Measurements from ENCODE around the gene TTLL13. TPM values are rescaled to one million over a fixed set of nuclear protein-coding genes. Genes with fewer than 3 reads are reported as not detected.

Gene TTLL13
- total RNA-seq, 2 donors from 2014 or later, result not detected

DNA sequence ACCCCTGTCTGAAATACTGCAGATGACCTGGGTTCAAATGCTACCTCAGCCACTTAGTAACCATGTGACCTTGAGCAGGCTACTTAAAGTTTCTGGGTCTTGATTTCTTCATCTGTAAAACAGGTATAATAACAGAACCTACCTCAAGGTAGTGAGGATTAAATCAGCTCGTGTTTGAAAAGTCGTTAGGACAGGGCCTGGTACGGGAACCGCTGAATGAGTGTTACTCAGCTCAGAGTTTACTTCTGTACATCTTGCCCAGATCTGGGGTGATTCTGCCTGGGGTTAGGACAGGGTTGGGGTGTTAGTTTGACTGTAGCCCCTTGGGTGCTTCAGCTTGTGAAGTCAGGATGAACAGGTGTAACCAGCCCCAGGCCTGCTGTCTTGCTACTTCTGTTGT lies 46.4 kb upstream of the TTLL13 start:
- H3K9me3 ChIP-seq, result no peaks in the 10 kb centered on the region
- H3K4me1 ChIP-seq (ENCODE audit: control insufficient read depth in 1 of 2, low read depth in 2 of 2), result peaks cover 8 to 35% of the 10 kb centered on the region in 2 donors
- H3K27ac ChIP-seq, result no peak overlapping the region
- no peak overlapping the region for H3K4me3 ChIP-seq
- no peaks in the 10 kb centered on the region for H3K36me3 ChIP-seq
- no peaks in the 10 kb centered on the region for H3K27me3 ChIP-seq (replicated peaks; ENCODE audit: insufficient read depth)
- DNase-seq (ENCODE audit: low spot score) (no peak), ATAC-seq (ENCODE audit: insufficient number of reproducible peaks, low FRiP score, low read depth) (no peak)
- TF ChIP-seq, protein P1, sequence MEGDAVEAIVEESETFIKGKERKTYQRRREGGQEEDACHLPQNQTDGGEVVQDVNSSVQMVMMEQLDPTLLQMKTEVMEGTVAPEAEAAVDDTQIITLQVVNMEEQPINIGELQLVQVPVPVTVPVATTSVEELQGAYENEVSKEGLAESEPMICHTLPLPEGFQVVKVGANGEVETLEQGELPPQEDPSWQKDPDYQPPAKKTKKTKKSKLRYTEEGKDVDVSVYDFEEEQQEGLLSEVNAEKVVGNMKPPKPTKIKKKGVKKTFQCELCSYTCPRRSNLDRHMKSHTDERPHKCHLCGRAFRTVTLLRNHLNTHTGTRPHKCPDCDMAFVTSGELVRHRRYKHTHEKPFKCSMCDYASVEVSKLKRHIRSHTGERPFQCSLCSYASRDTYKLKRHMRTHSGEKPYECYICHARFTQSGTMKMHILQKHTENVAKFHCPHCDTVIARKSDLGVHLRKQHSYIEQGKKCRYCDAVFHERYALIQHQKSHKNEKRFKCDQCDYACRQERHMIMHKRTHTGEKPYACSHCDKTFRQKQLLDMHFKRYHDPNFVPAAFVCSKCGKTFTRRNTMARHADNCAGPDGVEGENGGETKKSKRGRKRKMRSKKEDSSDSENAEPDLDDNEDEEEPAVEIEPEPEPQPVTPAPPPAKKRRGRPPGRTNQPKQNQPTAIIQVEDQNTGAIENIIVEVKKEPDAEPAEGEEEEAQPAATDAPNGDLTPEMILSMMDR (IDR thresholded peaks at IDR 0.05), result no peak

DNA sequence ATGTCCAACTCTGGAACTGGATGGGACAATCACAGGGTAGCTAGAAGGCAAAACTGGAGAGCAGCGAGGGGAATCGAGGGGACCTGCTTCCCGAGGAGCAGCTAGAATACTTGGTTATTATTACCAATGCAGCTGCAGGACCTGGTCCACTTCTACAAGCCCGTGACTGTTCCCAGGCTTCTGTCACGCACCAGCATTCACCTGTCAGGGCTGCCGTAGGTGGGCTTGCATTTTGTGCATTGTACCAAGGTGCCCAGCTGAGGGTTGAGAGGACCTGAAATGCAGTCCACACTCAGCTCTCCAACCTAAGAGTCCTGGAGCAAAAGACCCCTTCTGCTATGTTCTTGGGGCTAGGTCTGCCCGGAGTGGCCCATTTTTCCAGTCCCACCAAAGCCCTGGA lies 45.9 kb upstream of the TTLL13 start:
- H3K27ac ChIP-seq, result no peak overlapping the region
- H3K4me3 ChIP-seq, result no peak overlapping the region
- no peak for ATAC-seq (ENCODE audit: insufficient number of reproducible peaks, low FRiP score, low read depth)
- no peak for DNase-seq (ENCODE audit: low spot score)
- TF ChIP-seq, protein P1 (IDR thresholded peaks at IDR 0.05), result no peak
- no peaks in the 10 kb centered on the region for H3K27me3 ChIP-seq (replicated peaks; ENCODE audit: insufficient read depth)
- no peaks in the 10 kb centered on the region for H3K36me3 ChIP-seq
- H3K9me3 ChIP-seq, result no peaks in the 10 kb centered on the region
- peaks cover 8 to 35% of the 10 kb centered on the region in 2 donors for H3K4me1 ChIP-seq (ENCODE audit: control insufficient read depth in 1 of 2, low read depth in 2 of 2)

- DNase-seq (ENCODE audit: low spot score) (no peak), ATAC-seq (ENCODE audit: insufficient number of reproducible peaks, low FRiP score, low read depth) (no peak)
- no peaks in the 10 kb centered on the region for H3K27me3 ChIP-seq (replicated peaks; ENCODE audit: insufficient read depth)
- H3K4me1 ChIP-seq (ENCODE audit: control insufficient read depth in 1 of 2, low read depth in 2 of 2), result peaks cover 8 to 35% of the 10 kb centered on the region in 2 donors
- no peak overlapping the region for H3K4me3 ChIP-seq
- no peak overlapping the region for H3K27ac ChIP-seq
- no peaks in the 10 kb centered on the region for H3K9me3 ChIP-seq
- TF ChIP-seq, protein P1 (IDR thresholded peaks at IDR 0.05), result no peak
- no peaks in the 10 kb centered on the region for H3K36me3 ChIP-seq
These were observed 45.4 kb upstream of the TTLL13 start for GRCh38 chr15:90203922-90204321.

DNA sequence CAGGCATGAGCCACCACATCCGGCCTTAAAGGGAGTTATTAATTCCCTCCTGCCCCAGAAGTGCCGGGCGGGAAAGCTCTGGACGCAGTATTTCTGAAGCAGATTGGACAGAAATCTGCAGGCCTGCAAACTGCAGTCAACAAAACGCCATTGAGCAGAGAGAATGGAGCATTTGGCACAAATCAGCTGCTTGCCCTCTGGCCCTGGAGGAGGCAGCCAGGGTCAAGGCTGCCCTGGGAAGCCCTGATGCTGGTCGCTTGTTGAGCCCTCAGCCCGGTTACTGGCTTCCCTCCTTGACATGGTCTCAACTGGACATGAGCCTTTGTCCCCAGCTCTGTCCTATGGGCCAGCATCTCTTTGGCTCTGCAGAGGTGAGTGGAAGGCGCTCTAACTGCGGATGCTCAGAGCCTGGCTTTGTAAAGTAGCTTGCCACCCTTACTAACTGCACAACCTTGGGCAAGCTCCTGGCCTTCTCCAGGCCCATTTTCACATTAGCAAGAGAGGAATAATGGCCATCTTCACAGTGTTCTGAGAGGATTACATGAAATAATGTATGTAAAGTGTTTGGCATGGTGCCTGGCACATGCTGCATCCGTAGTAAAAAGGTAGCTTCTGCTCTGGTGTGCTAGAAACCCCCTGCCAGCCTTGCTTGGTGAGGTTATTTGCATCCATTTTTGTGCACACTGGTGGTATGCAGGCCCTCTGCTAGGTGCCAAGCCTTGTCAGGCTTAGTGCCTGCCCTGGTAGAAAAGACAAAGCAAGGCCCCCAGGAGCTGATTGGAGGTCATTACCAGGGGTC lies 44.1 kb upstream of the TTLL13 start:
- DNase-seq (ENCODE audit: low spot score) (no peak), ATAC-seq (ENCODE audit: insufficient number of reproducible peaks, low FRiP score, low read depth) (no peak)
- Histone ChIP-seq H3K27me3 (replicated peaks; ENCODE audit: insufficient read depth) (no peaks in the 10 kb centered on the region), H3K36me3 (no peaks in the 10 kb centered on the region), H3K4me1 (ENCODE audit: control insufficient read depth in 1 of 2, low read depth in 2 of 2) (peaks cover 8 to 35% of the 10 kb centered on the region in 2 donors), H3K9me3 (no peaks in the 10 kb centered on the region), H3K4me3 (no peak overlapping the region), H3K27ac (no peak overlapping the region)
- TF ChIP-seq, protein P1 (IDR thresholded peaks at IDR 0.05), result no peak

DNA sequence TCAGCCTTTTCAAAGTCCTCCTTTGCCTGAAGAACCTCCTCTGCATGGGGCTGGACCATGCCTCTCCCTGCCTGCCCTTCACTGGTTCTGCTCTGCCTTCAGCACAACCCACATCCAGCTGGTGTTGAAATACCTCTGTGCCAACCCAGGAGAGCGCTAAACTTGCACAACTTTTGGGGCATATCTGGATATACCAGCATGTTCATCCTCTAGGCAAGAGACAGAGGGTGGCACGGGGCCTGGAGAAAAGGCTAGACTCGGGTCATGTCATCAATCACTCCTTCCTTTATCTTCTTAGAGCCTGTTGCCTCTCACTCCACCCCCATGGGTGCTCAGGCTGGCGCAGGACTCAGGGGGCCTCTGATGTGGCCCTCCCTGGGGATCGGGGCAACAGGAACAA lies 43.5 kb upstream of the TTLL13 start:
- no peak for DNase-seq (ENCODE audit: low spot score)
- Histone ChIP-seq H3K27ac (no peak overlapping the region), H3K36me3 (no peaks in the 10 kb centered on the region), H3K27me3 (replicated peaks; ENCODE audit: insufficient read depth) (no peaks in the 10 kb centered on the region), H3K4me3 (no peak overlapping the region), H3K4me1 (ENCODE audit: control insufficient read depth in 1 of 2, low read depth in 2 of 2) (peaks cover 8 to 28% of the 10 kb centered on the region in 2 donors), H3K9me3 (no peaks in the 10 kb centered on the region)
- ATAC-seq (ENCODE audit: insufficient number of reproducible peaks, low FRiP score, low read depth), result no peak
- TF ChIP-seq, protein P1 (IDR thresholded peaks at IDR 0.05), result no peak

All from thoracic aorta (tissue), 2 donors.